NCI-H748 (cell line): ENCODE measurements around the gene LRP1-AS.

Experiments
- DNase-seq: peaks from one replicate; lab custom pipeline; 2025; ENCODE audit not compliant: unreplicated experiment; lab: John Stamatoyannopoulos, UW

Gene LRP1-AS

GRCh38 chr12:57180321-57180989, 33.0 kb upstream of the LRP1-AS start:
- no peak for DNase-seq

DNA sequence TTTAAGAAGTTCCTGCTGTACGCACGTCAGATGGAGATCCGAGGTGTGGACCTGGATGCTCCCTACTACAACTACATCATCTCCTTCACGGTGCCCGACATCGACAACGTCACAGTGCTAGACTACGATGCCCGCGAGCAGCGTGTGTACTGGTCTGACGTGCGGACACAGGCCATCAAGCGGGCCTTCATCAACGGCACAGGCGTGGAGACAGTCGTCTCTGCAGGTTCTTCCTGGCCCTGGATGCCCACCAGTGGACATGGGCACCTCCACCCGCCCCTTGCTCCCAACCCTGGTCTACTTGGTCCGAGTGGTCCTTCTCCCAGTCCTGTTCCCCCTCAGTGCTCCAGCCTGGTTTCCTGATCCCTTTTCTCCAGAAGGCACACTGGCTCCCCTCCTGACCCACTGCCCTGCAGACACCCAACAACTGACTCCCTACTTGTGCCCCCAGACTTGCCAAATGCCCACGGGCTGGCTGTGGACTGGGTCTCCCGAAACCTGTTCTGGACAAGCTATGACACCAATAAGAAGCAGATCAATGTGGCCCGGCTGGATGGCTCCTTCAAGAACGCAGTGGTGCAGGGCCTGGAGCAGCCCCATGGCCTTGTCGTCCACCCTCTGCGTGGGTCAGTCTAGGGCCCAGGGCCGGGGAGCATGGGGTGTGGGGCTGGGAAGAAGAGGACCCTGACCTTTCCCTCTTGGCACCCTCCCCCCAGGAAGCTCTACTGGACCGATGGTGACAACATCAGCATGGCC, 32.1 kb upstream of the LRP1-AS start:
- DNase-seq = no peak

GRCh38 chr12:57178213-57178612, 30.8 kb upstream of the LRP1-AS start:
- DNase-seq = no peak

DNA sequence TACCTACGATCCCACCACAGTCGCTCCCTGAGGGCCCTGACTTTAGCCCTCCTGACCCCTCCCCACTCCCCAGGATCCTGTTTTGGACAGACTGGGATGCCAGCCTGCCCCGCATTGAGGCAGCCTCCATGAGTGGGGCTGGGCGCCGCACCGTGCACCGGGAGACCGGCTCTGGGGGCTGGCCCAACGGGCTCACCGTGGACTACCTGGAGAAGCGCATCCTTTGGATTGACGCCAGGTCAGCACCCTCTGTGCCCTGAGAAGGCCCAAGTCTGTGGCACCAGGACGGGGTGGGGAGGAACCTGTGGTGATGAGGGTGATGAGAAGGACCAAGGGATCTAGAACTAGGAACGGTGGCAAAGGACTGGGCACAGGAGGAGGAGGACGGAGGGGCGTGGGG, 29.9 kb upstream of the LRP1-AS start:
- DNase-seq = no peak

GRCh38 chr12:57176846-57177245, 29.4 kb upstream of the LRP1-AS start:
- DNase-seq = no peak

GRCh38 chr12:57176139-57176477, 28.7 kb upstream of the LRP1-AS start:
- DNase-seq = no peak

- peak; percentile 92 for DNase-seq
These were observed 28.2 kb upstream of the LRP1-AS start for GRCh38 chr12:57175428-57176138.

DNA sequence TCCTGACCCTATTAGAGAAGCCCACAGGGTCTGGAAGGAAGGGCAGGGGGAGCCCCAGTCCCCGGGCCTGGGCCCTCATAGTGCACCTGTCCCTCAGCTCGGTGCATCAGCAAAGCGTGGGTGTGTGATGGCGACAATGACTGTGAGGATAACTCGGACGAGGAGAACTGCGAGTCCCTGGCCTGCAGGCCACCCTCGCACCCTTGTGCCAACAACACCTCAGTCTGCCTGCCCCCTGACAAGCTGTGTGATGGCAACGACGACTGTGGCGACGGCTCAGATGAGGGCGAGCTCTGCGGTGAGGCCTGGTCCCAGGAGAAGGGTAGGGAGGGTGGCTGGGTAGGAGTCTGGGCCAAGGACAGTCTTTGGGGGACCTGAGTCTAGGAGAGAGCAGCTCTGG, 26.3 kb upstream of the LRP1-AS start:
- no peak for DNase-seq

GRCh38 chr12:57173089-57173488, 25.7 kb upstream of the LRP1-AS start:
- no peak for DNase-seq

DNA sequence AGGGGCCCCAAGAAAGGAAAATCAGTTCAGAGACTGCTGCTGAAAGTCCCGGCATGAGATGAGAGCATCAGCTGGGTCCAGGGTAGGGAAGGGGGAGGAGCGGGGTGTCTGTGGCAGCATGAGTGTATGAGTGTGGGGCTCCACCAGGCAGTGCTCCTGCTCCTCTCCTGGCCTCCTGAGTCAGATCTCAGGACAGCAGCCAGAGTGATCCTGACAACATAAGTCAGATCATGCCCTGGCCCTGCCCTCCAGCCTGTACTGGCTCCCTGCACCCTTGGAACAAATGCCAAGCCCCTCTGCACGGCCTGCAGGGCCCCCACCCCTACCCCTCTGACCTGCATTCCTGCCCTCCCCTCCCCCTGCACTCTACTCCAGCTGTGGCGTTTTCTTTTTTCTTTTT, 24.2 kb upstream of the LRP1-AS start:
- no peak for DNase-seq

DNA sequence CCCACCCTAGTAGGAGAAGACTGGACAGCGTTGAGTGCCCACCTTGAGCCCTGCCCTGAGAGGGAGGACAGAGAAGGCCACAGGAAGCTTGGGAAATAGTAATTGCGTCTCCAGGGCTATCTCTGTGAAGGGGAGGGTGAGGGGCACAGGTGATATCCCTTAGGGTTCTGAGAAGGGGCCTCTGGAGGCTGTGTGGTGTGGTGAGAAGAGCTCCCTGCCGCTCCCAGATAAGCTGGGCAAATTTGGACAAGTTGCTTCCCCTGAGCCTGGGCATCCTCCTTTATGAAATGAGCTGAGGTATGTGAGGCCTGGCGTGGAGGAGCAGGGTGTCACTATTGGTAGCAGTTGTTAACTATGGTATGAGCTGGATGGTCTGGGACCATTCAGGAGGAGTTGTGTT, 23.5 kb upstream of the LRP1-AS start:
- DNase-seq = no peak

DNA sequence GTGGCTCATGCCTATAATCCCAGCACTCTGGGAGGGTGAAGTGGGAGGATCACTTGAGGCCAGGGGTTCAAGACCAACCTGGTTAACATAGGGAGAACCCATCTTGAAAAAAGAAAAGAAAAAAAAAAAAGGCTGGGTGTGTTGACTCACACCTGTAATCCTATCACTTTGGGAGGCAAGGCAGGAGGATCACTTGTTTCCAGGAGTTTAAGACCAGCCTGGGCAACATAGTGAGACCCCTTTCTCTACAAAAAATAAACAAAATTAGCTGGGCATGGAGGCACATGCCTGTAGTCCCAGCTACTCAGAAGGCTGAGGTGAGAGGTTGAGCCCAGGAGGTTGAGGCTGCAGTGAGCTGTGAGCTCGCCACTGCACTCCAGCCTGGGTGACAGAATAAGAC, 23.0 kb upstream of the LRP1-AS start:
- no peak for DNase-seq

DNA sequence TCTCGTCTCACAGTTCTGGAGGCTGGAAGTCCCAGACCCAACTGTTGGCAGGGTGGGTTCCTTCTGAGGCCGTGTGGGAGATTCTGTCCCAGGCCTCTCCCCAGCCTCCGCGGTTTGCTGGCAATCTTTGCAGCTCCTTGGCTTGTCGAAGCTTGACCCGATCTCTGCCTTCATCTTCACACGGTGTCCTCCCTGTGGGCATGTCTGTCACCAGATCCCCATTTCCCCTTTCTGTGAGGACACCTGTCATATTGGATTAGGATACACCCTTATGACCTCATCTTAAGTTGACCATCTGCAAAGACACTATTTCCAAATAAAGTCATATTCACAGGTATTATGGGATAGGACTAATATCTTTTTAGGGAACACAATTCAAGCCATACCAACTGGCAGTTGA, 22.6 kb upstream of the LRP1-AS start:
- DNase-seq = no peak

- no peak for DNase-seq
These were observed 21.8 kb upstream of the LRP1-AS start for GRCh38 chr12:57169046-57169795.

DNA sequence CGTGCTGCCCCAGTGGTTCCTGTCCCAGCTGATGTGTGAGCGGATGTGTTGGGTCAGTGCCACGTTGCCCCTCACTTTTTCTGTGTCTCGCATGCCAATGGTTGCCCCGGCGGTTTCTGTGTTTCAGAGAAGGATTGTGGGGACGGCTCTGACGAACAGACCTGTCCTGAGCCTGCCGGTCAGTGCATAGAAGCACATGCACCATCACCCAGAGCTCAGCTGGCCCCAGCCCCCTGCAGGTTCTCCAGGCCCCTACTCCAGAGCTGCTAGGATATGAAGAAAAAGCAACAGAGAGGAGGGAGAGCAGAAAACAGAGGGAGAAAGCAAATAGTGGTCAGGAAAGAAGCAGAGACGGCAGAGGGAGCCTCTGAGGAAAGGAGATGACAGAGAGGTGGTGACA, 20.6 kb upstream of the LRP1-AS start:
- no peak for DNase-seq

- no peak for DNase-seq
These were observed 19.6 kb upstream of the LRP1-AS start for GRCh38 chr12:57166971-57167371.

DNA sequence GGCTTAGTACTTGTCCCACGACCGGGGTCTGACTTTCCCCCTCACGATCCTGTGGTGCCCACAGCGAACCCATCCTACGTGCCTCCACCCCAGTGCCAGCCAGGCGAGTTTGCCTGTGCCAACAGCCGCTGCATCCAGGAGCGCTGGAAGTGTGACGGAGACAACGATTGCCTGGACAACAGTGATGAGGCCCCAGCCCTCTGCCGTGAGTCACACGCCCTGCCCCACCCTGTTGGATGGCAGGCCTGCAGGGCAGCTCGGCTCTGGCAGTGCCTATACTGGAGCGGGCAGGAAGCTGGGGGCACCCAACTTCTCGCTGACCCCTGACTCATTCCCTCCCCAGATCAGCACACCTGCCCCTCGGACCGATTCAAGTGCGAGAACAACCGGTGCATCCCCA, 18.3 kb upstream of the LRP1-AS start:
- peak; percentile 22 for DNase-seq

DNA sequence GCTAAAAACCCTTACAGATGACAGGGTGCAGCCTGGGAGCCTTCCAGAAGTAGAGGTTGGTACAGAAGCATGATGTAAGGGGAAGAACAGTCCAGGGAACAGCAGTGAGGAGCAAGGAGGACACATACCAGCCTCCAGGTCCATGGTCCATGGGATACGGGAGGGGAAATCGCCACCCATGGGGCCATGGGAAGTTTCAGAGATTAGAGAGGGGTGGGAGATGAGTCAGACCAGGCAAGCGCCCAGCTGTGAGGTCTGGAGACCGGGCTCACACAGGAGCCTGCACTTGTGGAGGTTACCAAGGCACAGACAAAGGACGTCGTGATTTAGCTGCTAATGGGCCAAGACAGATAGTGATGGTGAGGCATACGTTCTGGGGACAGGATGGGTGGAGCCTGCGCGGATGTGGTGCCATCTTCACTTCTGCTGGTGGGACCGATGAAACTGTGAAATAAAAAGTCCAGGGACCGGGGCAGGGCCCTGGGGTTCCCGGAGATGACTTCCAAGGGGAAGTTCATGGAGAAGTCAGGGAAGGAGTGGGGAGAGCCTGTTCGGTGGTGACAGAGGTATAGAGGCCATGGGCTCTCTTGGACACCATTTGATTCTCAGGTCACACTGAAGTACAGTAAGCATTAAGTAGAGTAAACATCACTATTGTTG, 17.7 kb upstream of the LRP1-AS start:
- no peak for DNase-seq

DNA sequence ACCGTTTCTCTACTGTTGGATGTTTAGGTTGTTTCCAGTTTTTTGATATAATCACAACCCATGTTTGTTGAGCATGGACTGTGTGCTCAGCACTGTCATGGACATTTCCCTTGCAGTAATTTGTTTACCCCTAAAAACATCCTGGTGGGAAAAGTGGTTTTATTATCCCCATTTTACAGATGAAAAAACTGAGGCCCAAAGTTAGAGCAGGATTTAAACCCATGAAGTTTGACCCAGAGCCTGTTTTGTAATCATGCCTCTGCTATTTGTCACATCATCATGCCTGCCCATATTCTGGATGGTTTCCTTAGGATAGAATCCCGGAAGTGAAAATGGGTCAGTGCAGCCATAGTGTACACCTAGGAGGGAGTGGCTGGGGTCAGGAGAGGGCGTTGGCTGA, 17.0 kb upstream of the LRP1-AS start:
- DNase-seq = no peak

DNA sequence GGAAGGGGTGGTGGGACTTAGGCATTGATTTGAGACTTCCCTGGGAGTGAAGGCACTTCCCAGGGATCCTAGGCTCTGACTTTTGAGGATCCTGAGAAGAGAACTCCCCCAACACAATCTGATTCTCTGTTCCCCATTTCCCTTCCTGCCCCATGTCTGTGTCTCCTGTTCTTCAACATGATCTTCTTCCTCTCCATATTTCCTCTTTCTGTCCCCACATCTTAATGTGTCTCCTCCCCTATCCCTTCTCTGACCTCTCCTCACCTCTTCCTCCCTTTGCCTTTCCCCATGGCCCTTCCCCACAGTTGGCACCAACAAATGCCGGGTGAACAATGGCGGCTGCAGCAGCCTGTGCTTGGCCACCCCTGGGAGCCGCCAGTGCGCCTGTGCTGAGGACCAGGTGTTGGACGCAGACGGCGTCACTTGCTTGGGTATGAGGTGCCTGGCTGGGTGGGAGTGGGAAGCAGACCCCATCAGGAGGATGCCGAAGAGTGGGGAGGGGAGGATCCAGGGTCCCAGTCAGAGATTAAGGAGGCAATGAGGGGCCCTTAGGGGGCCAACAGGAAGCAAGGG, 15.2 kb upstream of the LRP1-AS start:
- no peak for DNase-seq

GRCh38 chr12:57161491-57161890, 14.1 kb upstream of the LRP1-AS start:
- no peak for DNase-seq
